Dermis microvascular lymphatic vessel endothelial cell (primary cell): ENCODE measurements around the gene RALGPS1. TPM values are rescaled to one million over a fixed set of nuclear protein-coding genes. Genes with fewer than 3 reads are reported as not detected.

ENCODE experiments used
- DNase-seq, 2 donors: peaks; one replicate each; pipeline versions ENCODE4 v3.0.0 to v3.0.0-alpha.2; 2010; ENCODE audit warnings: low read depth in 2 of 2
- total RNA-seq: library from RNA; depleted of rRNA; stranded (reverse); fragments of >200 nt; gene quantifications from 2 replicates; pipeline ENCODE4 v1.2.1, GENCODE V29; 2014

Gene RALGPS1
- total RNA-seq, 1 donor from 2014 or later, result 3.9 TPM

DNA sequence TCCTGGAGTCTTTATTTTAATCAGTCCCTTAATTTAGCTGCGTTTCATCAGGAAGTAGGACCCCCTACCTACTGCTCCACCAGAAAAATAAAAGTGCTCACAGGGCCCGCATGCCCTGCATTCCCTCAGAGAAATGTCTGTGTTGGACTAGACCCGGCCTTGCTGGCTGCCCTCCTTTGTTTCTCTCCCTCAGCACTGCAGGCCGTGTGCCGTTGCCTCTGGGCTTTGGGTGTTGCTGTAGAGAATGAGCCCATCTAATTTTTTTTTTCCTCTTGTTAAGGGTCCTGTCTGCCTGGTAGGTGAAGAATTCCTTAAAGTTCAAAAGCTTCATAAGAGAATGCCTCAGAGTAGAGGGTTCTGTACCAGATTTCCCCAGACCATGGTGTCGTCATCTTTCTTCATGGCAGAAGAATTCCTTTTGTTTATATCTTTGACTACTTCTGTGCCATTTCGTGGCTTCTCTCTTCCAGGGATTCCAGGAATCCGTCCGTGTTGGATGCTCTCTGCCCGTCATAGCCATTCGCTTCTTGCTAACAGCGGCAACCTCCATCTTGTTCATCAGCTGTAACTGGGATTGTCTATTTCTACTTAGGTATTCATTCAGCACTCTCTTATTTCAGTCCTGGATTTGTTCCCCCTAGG is 257.6 kb downstream of the RALGPS1 start:
- no peak for DNase-seq

DNA sequence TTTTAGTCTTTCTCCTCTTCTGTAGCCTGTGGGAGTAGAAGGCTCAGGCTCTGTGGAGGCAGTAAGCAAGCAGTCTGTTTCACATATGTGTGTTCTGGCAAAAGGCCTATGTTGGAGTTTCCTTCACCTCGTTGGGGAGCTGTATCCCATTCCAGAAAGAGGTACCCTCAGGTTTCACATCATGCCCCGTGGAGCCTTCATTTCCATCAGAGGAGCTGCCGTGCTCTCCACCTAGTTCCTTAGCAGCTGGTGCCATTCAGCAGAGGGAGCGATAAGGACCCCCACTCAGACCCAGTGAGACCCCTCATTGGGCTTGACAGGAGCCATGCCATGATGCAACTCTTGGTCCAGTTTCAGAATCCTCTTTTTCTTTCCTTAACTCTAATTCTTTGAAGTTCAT is 258.5 kb downstream of the RALGPS1 start:
- DNase-seq, result no peak

DNA sequence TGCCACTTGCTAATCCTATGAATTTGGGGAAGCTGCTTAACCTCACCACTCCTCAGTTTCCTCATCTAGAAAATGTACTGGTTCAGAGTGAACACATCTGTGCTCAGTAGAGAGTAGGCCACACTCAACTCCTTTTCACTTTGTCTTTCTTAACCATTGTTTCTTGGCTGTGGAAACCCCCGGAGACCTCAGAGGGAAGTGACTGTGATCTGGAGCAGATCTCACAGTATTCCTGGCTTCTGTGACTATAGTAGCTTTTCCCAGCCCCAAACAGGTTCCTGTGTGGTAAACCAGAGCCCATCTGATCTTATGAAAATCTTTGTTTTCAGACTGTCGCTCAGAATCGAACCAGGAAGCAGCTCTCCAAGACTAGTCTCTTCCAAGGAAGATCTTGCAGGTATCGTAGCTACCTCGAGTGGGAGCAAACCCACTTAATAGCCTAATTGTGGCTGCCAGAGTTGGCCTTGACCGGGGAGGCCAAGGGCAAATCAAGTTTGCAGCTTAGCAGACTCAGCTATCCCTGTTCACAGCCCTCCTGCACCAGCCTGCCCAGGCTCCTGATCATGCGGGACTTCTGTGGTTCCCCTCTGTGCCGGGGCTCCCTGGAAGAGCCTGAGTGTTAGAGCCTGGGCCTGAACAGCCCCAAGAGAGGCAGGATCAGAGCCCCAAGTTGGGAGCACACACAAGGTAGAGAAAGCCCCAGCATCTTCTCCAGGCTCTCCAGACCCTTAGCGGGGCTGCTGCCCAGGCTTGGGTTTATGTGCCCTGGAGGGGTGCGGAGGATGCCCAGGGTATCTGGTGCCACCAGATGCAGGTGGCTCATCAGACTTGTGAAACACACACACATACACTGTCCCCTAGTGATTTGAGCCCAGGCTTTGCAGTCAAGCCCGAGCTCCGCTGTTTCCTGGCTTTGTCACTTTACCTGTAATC is 260.1 kb downstream of the RALGPS1 start:
- peak in 1 of 2 donors; percentile 46 for DNase-seq

DNA sequence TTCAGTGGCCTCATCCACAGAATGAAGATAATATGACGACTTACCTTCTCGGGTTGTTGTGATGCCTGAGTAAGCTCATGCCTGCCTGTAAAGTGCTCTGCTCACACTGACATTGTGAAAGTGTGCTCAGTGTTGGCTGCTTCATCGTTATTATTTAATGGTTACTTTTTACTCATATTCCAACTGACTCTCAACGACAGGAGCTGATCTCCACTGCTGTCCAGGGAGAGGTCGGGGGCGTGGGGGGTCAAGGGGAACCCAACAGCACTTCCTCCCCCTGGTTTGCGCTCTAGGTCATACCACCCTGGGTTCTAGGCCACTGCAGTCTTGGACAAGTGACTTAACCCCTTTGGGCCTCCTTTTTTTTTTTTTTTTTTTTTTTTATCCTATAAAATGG is 260.7 kb downstream of the RALGPS1 start:
- no peak for DNase-seq

DNA sequence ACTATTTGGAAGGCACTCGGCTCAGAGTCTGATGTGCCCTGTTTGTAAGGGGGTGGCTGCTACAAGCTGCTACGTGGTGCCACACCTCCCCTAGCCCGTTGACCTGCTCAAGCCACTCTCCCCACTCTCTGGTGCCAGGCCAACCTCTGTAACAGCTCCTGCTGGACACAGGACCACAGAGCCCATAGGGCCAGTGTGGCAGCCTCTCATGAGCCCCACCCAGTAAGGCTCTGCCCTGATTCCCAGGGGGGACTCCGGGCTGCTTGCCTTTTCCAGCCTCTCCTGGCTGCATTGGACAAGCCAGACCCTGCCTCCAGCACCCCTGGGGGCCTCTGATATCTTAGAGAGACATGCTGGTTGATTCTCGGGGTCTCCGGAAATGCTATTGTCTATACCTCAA is 261.2 kb downstream of the RALGPS1 start:
- no peak for DNase-seq

DNA sequence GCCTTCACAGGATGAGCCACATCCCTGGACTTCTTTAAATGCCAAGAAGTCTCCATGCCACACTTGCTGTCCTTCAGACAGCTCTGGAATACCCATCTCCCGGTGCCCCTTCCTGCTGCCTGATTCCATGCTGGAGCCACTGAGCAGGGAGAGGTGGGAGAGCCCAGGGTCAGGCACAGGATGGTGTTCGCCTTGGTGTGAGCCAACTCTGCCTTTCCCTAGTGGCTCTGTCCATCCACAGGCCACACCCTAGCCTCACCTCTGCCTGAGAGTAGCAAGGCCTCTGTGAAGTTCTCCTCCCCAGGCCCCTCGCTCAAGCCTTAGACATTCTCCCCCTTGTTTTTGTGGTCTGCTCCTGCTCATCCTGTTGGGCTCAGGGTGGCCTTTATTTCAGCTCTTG is 262.0 kb downstream of the RALGPS1 start:
- no peak for DNase-seq

DNA sequence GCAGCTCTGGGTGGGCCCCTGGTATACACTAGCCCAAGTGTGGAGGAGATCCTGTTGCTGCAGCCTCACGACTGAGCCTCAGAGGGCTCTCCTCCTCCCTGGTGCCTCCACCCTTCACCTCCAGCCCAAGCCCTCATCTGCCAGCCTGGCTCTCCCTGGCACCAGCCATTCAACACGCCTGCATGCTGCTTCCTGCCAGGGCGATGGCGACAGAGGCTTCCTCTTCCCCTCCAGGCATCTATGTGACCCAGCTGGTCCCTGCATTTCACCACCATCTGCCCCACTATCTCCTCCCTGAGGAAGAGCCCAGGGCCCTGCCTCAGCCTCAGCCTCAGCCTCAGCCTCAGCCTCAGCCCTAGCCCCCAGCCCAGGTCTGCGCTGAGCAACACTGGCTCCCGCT is 262.6 kb downstream of the RALGPS1 start:
- DNase-seq, result no peak

DNA sequence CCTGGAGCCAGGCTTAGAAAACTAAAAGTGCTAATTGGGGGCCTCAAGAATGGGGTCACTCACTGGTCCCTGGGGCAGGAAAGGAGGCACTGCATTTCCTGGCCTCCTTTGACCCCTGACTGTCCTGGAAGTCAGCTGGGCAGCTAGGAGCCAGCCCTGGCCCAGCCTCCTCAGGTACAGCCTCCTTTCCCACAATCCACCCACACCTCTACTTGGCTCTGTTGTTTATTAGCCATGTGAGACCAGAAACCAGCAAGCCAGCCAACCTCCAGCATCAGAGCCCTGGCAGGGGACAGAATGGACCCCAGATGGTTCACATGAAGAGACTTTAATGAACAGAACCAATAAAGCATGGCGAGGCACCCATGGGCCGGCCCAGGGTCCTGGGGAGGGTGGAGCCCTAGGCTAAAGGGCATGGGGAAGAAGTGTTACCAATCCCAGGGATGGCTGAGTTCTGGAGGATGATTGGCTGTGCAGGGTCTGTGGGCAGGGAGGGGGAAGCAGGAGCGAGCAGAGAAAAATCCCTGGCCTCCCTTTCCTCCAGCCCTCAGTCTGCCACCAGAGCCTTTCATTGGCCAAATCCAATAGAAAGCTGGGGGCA is 263.2 kb downstream of the RALGPS1 start:
- no peak for DNase-seq

DNA sequence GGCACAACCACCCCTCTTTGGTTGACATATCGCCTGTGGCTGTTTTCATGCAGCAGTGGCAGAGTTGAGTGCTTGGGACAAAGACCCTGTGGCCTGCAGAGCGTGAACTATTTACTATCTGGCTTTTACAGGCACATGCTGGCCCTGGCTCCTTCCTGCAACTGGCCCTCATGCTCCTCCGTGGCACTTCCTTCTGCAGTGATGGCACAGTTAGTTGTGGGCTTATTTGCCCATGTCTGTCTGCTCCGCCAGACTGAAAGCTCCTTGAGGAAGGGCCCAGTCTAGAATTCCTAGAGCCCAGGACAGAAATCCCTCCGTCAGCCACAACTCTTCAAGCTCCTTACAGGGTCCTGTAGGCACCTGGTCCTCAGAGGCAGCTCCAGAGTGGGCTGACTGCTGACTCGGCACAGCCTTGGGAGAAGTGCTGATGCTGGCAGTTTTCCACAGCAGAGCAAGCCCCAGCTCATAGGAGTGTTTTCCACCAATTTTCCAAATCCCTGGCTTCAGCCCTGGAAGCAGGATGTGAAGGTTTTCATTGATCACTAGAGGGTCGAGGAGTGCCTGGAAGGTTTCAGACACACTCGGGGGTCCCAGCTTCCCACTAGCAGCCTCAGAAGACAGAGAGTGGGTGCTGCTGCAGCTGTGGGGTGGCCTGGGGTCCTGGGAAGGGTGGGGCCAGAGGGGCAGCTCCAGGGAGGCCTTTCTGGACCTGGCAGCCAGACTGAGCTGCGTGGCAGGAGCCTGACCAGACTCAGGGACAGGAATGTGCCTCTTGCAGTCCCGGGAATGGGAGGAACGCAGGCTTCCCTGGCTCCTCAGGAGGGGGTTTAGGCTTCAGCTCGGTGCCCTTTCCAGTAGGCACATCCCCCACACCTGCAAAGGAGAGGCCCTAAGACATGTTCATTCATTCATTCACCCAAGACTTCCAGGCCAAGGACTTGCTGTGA is 264.4 kb downstream of the RALGPS1 start:
- DNase-seq, result peak in 1 of 2 donors; percentile 19

DNA sequence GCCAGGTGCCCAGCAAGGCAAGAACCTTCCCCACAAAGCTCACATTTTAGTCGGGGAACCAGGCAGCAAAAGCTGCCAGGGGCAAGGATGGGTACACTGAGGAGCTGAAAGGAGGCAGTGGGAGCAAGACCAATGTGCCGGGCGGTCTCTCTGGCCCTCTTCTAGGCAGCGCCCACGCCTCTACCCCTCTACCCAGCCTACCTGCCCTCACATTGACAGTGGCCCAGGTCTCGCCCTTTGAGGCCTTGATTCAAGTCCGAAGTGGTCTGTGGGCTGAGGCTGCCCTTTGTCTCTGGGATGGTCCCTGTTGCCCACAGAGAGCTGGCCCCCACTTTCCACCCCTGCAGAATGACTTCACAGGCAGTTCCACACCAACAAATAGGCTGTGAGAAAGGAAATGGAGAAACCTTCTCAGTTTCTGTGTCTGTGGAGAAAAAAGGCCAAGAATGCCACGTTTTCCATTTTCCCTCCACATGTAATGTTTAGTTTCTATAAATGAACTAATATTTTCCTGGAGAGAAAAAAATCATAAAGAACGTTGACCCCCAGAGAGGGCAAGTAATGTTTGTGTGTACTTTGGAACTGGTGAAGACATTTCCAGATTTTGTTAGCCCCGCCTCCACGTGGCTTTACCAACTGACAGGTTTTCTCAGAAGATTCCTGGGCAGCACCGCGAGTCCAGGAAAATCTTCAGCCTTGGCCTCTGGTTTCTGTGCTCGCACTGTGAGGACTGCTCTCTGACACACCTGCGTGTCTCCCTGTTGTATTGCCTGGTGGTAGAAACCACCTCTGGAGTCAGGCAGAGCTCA is 265.3 kb downstream of the RALGPS1 start:
- peak in 1 of 2 donors; percentile 60 for DNase-seq

DNA sequence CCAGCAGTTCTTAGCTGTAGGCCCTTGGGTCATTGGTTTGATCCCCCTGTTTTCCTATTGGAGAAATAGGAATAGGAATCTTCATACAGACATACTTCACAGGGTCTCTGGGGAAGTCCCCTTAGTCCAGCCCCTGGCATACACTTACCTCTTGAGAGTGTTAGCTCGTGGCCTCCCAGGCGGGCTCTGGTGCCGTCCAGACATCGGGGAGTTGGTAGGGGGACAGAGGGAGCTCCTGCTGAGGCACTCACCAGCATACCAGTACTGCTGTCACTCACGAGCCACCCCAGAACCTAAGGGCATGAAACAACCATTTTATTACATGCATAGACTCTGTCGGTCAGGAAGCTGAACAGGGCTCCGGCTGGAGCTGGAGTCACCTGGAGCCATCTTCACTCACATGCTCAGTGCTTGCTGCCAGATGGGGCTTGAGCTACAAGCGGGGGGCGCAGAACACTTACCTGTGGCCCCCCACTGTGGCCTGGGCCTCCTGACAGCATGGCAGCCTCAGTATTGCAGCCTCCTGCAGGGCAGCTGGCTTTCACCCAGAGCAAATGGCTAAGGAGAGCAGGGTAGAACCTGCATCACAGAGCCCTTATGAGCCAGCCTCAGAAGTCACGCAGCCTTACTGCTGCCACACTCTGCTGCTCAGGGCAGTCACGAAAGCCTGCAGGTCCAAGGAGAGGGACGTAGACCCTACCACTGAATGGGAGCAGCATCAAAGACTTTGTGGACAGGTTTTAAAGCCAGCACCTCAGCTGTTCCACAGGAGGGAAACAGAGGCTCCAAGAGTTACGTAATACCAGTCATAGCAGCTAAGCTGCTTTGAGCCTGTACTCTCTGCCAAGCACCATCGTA is 266.1 kb downstream of the RALGPS1 start:
- no peak for DNase-seq

DNA sequence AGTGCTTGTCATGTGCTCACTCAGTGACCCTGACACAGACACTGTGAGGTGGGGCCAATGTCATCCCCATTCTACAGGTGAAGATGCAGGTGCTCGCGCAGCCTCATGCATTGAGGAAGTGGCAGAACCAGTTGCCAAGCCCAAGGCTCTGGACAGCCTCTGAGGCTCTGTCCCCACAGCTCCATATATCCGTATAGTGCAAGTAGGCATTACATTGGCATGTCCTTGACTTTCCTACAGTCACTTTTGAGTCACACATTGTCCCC is 266.7 kb downstream of the RALGPS1 start:
- no peak for DNase-seq

DNA sequence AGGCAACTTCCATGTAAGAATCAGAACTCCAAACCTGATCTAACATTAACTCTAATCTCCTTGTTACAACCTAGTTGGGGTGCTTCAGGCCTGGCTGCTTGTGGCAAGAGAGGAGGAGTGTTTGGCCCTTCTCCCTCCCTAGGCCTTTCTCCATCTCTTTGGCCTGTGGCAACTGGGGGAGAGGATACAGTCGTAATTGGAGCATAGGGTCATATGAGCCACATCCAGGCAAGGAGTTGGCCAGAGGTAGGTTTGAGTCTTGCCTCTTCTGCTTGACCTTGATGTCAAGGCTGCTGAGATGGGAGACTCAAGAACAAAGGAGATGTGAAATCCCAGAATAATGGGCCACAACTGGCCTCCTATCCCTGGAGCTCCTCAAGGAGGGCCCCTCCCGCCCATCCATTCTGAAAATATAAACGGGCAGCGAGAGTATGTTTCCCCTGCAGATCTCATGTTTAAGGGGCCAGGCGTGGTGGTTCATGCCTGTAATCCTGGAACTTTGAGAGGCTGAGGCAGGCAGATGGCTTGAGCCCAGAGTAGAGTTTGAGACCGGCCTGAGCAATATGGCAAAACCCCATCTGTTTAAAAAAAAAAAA is 267.1 kb downstream of the RALGPS1 start:
- no peak for DNase-seq

DNA sequence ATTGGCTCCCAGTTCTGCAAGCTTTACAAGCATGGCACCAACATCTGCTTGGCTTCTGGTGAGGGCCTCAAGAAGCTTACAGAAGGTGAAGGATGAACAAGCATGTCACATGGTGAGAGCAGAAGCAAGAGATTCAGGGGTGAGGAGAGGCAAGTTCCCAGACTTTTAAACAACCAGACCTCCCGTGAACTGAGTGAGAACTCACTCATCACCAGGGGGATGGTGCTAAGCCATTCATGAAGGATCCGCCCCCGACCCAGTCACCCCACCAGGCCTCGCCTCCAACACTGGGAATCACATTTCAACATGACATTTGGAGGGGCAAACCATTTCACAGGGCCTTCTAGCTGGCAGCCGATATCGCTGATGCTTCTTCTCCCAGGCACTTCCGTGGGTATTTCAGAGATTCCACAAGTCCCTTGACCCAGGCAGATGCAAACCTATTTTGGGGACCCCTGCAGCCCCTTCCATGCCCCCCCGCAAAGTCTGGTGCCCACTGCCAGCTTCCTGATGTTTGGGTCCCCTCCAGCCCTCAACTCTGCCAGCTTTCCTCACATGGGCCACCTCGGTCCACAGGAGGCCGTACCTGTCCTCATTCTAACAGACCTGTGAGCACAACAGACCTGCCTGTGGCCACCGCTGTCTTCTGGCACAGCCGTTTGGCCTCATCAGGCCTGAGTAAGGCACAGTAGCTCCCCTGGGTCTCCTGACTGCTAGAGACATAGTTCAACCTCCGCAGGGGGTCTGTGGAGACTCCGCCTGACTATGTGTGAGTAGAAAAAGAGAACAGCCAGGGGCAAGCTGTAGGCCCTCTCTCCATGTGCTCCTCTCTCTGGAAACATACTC is 268.5 kb downstream of the RALGPS1 start:
- no peak for DNase-seq

DNA sequence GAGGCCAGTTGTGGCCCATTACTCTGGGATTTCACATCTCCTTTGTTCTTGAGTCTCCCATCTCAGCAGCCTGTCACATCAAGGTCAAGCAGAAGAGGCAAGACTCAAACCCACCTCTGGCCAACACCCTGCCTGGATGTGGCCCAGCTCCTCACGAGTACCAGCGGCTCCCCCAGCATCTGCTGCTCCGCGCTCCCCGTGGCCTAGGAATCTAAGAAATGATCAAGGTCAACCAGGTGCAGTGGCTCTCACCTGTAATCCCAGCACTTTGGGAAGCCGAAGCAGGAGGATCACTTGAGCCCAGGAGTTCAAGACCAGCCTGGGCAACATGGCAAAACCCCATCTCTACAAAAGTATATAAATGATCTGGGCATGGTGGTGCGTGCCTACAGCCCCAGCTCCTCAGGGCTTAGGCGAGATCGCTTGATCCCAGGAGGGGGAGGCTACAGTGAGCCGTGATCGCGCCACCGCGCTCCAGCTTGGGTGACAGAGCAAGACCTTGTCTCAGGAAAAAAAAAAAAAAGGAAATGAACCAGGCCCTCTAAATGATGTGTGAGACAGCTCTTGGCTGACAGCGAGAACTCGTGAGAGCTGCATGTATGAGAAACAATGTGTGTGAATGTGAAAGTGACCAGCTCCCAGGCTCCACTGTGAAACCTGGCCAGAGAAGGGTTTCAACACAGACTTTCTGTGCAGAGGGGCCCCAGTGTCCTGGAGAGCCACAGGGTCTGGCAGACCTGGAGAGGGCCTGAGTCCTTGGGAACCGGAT is 269.4 kb downstream of the RALGPS1 start:
- peak; percentile 73 to 79 for DNase-seq

DNA sequence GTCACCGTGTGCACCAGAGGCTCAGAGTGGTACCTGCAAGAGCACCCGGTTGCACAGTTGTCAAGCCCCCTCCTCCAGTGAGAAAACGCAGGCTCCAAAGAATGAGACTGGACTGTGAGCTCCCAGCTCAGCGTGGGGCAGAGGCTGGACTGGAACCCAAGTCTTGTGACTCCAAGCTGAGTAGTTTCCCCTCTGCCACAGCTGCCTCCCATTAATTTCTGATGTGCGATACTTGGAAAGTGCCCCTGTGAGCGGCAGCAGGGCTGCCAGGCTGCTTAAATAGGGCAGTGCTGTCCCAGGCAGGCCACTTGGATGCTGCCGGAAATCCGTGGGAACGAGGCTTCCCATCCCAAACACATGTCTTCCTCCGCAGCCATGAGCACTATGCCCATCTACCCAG is 270.1 kb downstream of the RALGPS1 start:
- no peak for DNase-seq

DNA sequence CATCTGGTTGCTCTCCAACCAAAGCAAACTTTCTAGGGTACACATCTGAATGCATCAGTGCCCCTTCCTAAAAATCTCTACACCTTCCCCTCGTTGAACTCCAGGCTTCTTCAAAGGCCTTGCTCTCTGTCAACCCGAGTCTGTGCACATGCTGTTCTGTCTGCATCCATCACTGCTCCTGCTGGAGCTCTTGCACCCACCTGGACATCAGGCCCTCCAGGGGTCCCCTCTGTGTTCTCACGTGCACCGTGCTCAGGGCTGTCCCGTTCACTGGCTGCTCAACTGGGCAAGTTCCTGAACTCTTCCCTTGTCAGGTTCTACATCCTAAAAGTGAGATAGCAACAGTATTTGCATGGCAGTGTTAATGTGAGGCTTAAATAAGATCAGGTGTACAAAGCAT is 270.6 kb downstream of the RALGPS1 start:
- no peak for DNase-seq
